Naive thymus-derived CD4-positive, alpha-beta T cell (primary cell): ENCODE measurements around the gene TBC1D16. TPM values are rescaled to one million over a fixed set of nuclear protein-coding genes. Genes with fewer than 3 reads are reported as not detected.
"Not testable (repeated sequence)": the region's sequence is repeated elsewhere in the genome, so short reads cannot be mapped to it uniquely, and the experiment has no call there.

ENCODE experiments used
- ATAC-seq: fragments of 150-1000 bp; cut with Tn5 transposase; 2 replicates; pipeline ENCODE4 v1.10.0; 2021; ENCODE audit warnings: mild to moderate bottlenecking, moderate library complexity
- CTCF ChIA-PET: fragments of 350-600 bp; sonication (Branson Sonifier 250); formaldehyde crosslinking; loops from one replicate; lab custom pipeline; 2021; ENCODE audit warnings: antibody characterized with exemption; lab: Charles Lee
- POLR2A ChIA-PET: fragments of 350-600 bp; sonication (Branson Sonifier 250); formaldehyde crosslinking; loops from one replicate; lab custom pipeline; 2021; ENCODE audit warnings: antibody characterized with exemption, inconsistent platforms; lab: Charles Lee
- DNase-seq, 9 donors: peaks; one replicate each; pipeline versions ENCODE4 v3.0.0 to v3.0.0-alpha.2; 2020 to 2022; ENCODE audit warnings: mixed read lengths in 1 of 9
- H3K27ac ChIP-seq: one replicate; pipeline ENCODE4 v1.7.0; 2013; ENCODE audit warnings: mild to moderate bottlenecking, low read depth, low read length, moderate library complexity
- H3K27me3 ChIP-seq, 2 donors: one replicate each; pipeline ENCODE4 v1.7.0; 2013; ENCODE audit warnings: low read length in 2 of 2, mild to moderate bottlenecking in 2 of 2, moderate library complexity in 2 of 2; ENCODE audit not compliant: control insufficient read depth in 2 of 2, insufficient read depth in 2 of 2
- H3K36me3 ChIP-seq, 3 experiments: 1 replicate in 2 of 3; 2 replicates in 1 of 3; pipeline ENCODE4 v1.7.0; 2013; ENCODE audit warnings: low read length in 3 of 3, mild to moderate bottlenecking in 3 of 3, moderate library complexity in 1 of 3; ENCODE audit not compliant: insufficient read depth in 3 of 3, control insufficient read depth in 2 of 3
- H3K4me1 ChIP-seq, 2 donors: one replicate each; pipeline ENCODE4 v1.7.0; 2013; ENCODE audit warnings: low read length in 2 of 2, mild to moderate bottlenecking in 2 of 2, moderate library complexity in 1 of 2; ENCODE audit not compliant: control insufficient read depth in 2 of 2, insufficient read depth in 2 of 2
- H3K4me3 ChIP-seq: 2 replicates; pipeline ENCODE4 v1.7.0; 2013; ENCODE audit warnings: mild to moderate bottlenecking, low read length
- H3K9me3 ChIP-seq, 3 experiments: 1 replicate in 2 of 3; 2 replicates in 1 of 3; pipeline ENCODE4 v1.7.0; 2013; ENCODE audit warnings: low read length in 3 of 3; ENCODE audit not compliant: control insufficient read depth in 2 of 3
- H3K27ac Mint-ChIP-seq, 9 donors: one replicate each; pipeline ENCODE4 v1.8.0; 2020 to 2022; ENCODE audit warnings: mixed read lengths in 9 of 9, mild to moderate bottlenecking in 8 of 9, moderate library complexity in 5 of 9, inconsistent platforms in 2 of 9
- H3K27me3 Mint-ChIP-seq, 5 donors: one replicate each; pipeline ENCODE4 v1.8.0; 2021 to 2022; ENCODE audit warnings: mixed read lengths in 5 of 5, mild to moderate bottlenecking in 1 of 5
- H3K36me3 Mint-ChIP-seq, 5 donors: one replicate each; pipeline ENCODE4 v1.8.0; 2020 to 2022; ENCODE audit warnings: mixed read lengths in 5 of 5, mild to moderate bottlenecking in 3 of 5, inconsistent platforms in 1 of 5
- H3K4me1 Mint-ChIP-seq, 7 donors: one replicate each; pipeline ENCODE4 v1.8.0; 2020 to 2022; ENCODE audit warnings: mixed read lengths in 7 of 7, mild to moderate bottlenecking in 3 of 7, inconsistent platforms in 1 of 7
- H3K4me3 Mint-ChIP-seq, 10 donors: one replicate each; pipeline ENCODE4 v1.8.0; 2020 to 2022; ENCODE audit warnings: mild to moderate bottlenecking in 10 of 10, mixed read lengths in 10 of 10, moderate library complexity in 6 of 10, inconsistent platforms in 2 of 10
- H3K9me3 Mint-ChIP-seq, 11 donors: one replicate each; pipeline ENCODE4 v1.8.0; 2020 to 2022; ENCODE audit warnings: mixed read lengths in 11 of 11, mild to moderate bottlenecking in 4 of 11, inconsistent platforms in 1 of 11, moderate library complexity in 1 of 11
- intact Hi-C, 2 donors: fragments of 100-400 bp; cut with micrococcal nuclease; formaldehyde crosslinking; loops; one replicate each; pipeline ENCODE4 v1.15.1; 2023
- polyA plus RNA-seq, 2 donors: library from polyadenylated mRNA; unstranded; fragments of 300-500 nt; fragmentation: Illumina TruSeq; gene quantifications; one replicate each; pipeline ENCODE4 v1.2.3, GENCODE V29; 2021
- total RNA-seq, 6 experiments: library from RNA in 5 of 6; stranded (reverse) in 5 of 6; gene quantifications; 1 replicate in 5 of 6; 2 replicates in 1 of 6; pipeline ENCODE4 v1.2.3 and lab custom pipeline; 2021 to 2026

The TBC1D16 gene
- total and polyA plus RNA-seq, 7 experiments from 2014 or later, result 0.44 to 2.5 (median 1.2) TPM

DNA sequence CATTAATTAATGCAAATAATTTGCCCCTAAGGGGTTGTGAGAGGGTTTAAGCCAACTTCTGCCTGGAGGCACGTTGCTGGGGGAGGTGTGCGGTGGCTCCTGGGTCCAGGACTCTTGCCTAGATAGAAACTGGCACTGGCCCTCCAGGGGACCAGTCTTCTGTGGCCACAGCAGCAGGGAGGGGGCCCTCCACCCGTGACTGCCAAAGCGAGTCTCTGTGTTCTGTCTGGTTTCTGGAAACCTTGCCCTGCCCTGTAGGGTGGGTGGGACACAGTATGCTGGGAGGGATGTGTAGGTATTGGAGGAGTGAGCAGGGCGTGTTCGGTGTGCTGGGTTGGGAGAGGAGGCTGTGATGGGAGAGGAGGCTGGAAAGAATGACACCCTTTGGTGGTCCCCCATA lies 78.8 kb downstream of the TBC1D16 start:
- DNase-seq, result no peak
- no peaks in the 10 kb centered on the region for H3K27me3 ChIP-seq

DNA sequence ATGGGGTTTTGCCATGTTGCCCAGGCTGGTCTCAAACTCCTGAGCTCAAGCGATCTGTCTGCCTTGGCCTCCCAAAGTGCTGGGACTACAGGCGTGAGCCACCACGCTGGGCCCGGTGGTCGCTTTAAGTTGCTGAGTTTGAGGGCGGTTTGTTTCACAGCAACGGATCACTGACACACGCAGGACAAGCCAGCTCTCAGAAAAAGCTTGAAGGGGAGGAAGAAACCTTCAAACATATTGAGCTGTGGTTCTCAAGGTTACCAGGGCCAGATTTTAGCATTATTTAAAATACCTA lies 79.3 kb downstream of the TBC1D16 start:
- peaks cover 0 to 22% (median 0%) of the 10 kb centered on the region in 5 donors for H3K27me3 Mint-ChIP-seq
- H3K27ac Mint-ChIP-seq, H3K4me3 ChIP-seq, intact Hi-C loops, H3K27me3 ChIP-seq, H3K9me3 Mint-ChIP-seq, POLR2A ChIA-PET, H3K27ac ChIP-seq, H3K36me3 Mint-ChIP-seq, H3K9me3 ChIP-seq, H3K4me3 Mint-ChIP-seq, H3K4me1 Mint-ChIP-seq, CTCF ChIA-PET, ATAC-seq, H3K36me3 ChIP-seq, H3K4me1 ChIP-seq: not testable (repeated sequence)
- peak in 1 of 9 donors; percentile 0 for DNase-seq

More for the DNA sequence above, 78.8 kb downstream of the TBC1D16 start:
- Mint-ChIP-seq H3K9me3 (peaks cover 0 to 3% (median 0%) of the 10 kb centered on the region in 11 donors), H3K36me3 (no peaks in the 10 kb centered on the region), H3K4me3 (no peak overlapping the region), H3K27me3 (peaks cover 0 to 22% (median 0%) of the 10 kb centered on the region in 5 donors), H3K27ac (no peak overlapping the region), H3K4me1 (peaks cover 0 to 5% (median 0%) of the 10 kb centered on the region in 7 donors)
- H3K4me3 ChIP-seq, result no peak overlapping the region
- no peak for ATAC-seq
- POLR2A ChIA-PET, result no interaction called here
- CTCF ChIA-PET, result no interaction called here
- no peaks in the 10 kb centered on the region for H3K4me1 ChIP-seq
- no peak overlapping the region for H3K27ac ChIP-seq
- H3K36me3 ChIP-seq, result no peaks in the 10 kb centered on the region
- no peaks in the 10 kb centered on the region for H3K9me3 ChIP-seq
- intact Hi-C loops, result no loop called here

DNA sequence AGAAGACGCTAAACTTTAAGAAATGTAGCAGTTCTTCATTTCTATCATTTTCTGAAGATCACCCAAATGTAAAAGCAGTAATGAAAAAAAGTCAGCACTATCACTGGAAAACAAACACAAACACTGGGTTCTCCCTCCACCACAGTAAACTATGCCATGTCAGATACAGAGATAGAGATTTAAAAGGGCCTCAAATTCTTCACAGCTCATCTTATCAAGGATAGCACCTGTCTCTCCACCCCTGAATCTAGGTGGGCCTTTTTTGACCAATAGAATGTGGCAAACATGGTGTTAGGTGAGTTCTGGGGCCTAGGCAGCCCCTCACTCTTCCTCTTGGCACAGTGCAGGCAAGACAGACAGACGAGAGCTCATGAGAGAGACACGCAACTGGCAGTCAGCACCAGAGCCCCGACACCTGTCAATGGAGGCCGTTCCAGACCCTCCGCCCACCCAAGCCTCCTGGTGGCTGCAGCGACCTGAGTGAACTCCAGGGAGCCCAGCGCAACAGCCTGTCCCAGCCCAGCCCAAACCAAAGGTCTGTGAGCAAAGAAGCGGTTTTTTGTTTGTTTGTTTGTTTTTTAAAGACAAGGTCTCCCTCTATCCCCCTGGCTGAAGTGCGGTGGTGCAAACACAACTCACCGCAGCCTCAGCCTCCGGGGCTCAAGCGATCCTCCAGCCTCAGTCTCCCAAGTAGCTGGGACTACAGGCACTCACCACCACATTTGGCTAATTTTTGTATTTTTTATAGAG lies 79.8 kb downstream of the TBC1D16 start:
- Histone ChIP-seq H3K4me1 (no peaks in the 10 kb centered on the region), H3K27ac (no peak overlapping the region), H3K9me3 (no peaks in the 10 kb centered on the region), H3K36me3 (no peaks in the 10 kb centered on the region), H3K27me3 (no peaks in the 10 kb centered on the region), H3K4me3 (no peak overlapping the region)
- H3K9me3 Mint-ChIP-seq, result no peaks in the 10 kb centered on the region
- H3K36me3 Mint-ChIP-seq, result no peaks in the 10 kb centered on the region
- ATAC-seq (no peak), DNase-seq (peak in 1 of 9 donors; percentile 0)
- CTCF ChIA-PET, result no interaction called here
- H3K4me1 Mint-ChIP-seq, result peaks cover 0 to 1% (median 0%) of the 10 kb centered on the region in 7 donors
- H3K27me3 Mint-ChIP-seq, result peaks cover 0 to 21% (median 0%) of the 10 kb centered on the region in 5 donors
- no peak overlapping the region for H3K4me3 Mint-ChIP-seq
- no peak overlapping the region for H3K27ac Mint-ChIP-seq
- intact Hi-C loops, result no loop called here
- POLR2A ChIA-PET, result no interaction called here

DNA sequence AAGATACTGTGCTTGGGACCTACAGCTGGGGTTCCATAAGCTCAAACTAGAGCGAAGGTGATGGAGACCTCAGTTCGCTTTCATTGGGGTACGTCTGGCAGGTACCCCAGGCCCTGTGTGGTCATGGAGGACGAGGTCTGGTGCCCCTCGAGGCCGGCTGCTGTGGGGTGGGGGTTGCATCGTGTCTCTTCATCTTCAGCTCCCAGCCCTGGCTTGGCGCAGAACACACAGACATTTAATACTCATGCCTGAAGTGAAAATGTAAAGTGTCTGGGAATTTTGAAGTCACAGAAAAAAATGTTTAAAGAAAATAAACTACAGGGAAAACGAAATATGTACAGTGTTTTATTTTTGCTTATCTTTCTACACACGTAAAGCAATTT lies 80.5 kb downstream of the TBC1D16 start:
- no peaks in the 10 kb centered on the region for H3K27me3 ChIP-seq
- Mint-ChIP-seq H3K4me3 (no peak overlapping the region), H3K27me3 (peaks cover 0 to 20% (median 0%) of the 10 kb centered on the region in 5 donors), H3K27ac (no peak overlapping the region), H3K36me3 (no peaks in the 10 kb centered on the region), H3K9me3 (no peaks in the 10 kb centered on the region), H3K4me1 (no peaks in the 10 kb centered on the region)
- DNase-seq (peak in 1 of 9 donors; percentile 1), ATAC-seq (no peak)
- no peaks in the 10 kb centered on the region for H3K36me3 ChIP-seq
- H3K27ac ChIP-seq, result no peak overlapping the region
- H3K9me3 ChIP-seq, result no peaks in the 10 kb centered on the region
- CTCF ChIA-PET, result no interaction called here
- intact Hi-C loops, result no loop called here
- no peak overlapping the region for H3K4me3 ChIP-seq
- POLR2A ChIA-PET, result no interaction called here
- H3K4me1 ChIP-seq, result no peaks in the 10 kb centered on the region

DNA sequence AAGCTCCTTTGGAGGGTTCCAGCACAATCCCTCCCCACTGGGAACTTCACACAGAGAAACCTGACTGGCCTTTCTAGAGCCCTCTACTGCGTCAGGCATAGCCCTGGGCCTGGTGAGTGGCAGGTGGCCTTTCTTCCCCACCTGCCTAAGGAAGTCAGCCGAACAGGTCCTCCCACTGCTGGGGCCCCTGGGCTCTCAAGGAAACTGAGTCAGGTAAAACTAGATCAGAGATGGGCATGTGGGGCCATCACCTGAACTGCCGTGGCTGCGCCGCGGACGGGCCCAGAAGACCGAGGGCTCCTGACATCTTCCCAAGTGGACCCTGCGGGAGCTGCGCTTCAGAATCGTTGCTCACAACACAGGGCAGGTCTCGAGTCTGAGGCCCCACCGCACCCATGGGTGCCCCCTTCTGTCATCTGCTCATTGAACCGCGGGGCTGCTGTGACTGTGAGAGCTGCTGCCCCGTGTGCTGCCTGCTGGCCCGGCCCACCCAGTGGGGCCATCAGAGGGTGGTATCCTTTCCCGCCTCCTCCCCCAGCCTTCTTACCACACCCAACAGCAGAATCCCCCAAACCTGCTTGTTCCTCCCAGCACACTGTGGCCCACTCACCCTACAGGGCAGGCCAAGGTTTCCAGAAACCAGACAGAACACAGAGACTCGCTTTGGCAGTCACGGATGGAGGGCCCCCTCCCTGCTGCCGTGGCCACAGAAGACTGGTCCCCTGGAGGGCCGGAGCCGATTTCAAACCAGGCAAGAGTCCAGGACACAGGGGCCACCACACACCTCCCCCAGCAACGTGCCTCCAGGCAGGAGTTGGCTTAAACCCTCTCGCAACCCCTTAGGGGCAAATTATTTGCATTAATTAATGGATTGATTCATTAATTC lies 81.1 kb downstream of the TBC1D16 start:
- POLR2A ChIA-PET, result interaction anchor here (0.7 kb wide), 1 partner anchor 136 kb away, joined by 3 read pairs; no protein-coding TSS in a partner anchor
- CTCF ChIA-PET, result interaction anchor here (1.2 kb wide), 1 partner anchor 13 kb away, joined by 3 read pairs; no protein-coding TSS in a partner anchor
- intact Hi-C loops, result no loop called here

GRCh38 chr17:79953335-79953734 lies 82.3 kb downstream of the TBC1D16 start:
- ATAC-seq (no peak), DNase-seq (no peak)
- CTCF ChIA-PET, result interaction anchor here (0.6 to 1.2 kb wide), 2 partner anchors 9 to 14 kb away, joined by 3 read pairs; no protein-coding TSS in a partner anchor
- no peak overlapping the region for H3K4me3 Mint-ChIP-seq
- H3K4me1 ChIP-seq, result no peaks in the 10 kb centered on the region
- H3K27me3 ChIP-seq, result no peaks in the 10 kb centered on the region
- no peaks in the 10 kb centered on the region for H3K9me3 Mint-ChIP-seq
- H3K27ac ChIP-seq, result no peak overlapping the region
- H3K27ac Mint-ChIP-seq, result no peak overlapping the region
- no peaks in the 10 kb centered on the region for H3K36me3 ChIP-seq
- H3K9me3 ChIP-seq, result no peaks in the 10 kb centered on the region
- H3K36me3 Mint-ChIP-seq, result no peaks in the 10 kb centered on the region
- POLR2A ChIA-PET, result interaction anchor here (0.5 to 0.7 kb wide), 2 partner anchors 10 to 135 kb away, joined by 3 read pairs; no protein-coding TSS in a partner anchor
- H3K27me3 Mint-ChIP-seq, result peaks cover 0 to 10% (median 0%) of the 10 kb centered on the region in 5 donors
- intact Hi-C loops, result no loop called here
- no peak overlapping the region for H3K4me3 ChIP-seq
- no peaks in the 10 kb centered on the region for H3K4me1 Mint-ChIP-seq

More for the DNA sequence above, 81.1 kb downstream of the TBC1D16 start:
- Histone ChIP-seq H3K27me3 (no peaks in the 10 kb centered on the region), H3K9me3 (no peaks in the 10 kb centered on the region), H3K4me1 (no peaks in the 10 kb centered on the region), H3K36me3 (no peaks in the 10 kb centered on the region), H3K27ac (no peak overlapping the region), H3K4me3 (no peak overlapping the region)
- ATAC-seq (no peak), DNase-seq (peak in 1 of 9 donors; percentile 2)
- Mint-ChIP-seq H3K27me3 (peaks cover 0 to 19% (median 0%) of the 10 kb centered on the region in 5 donors), H3K27ac (no peak overlapping the region), H3K4me3 (no peak overlapping the region), H3K4me1 (no peaks in the 10 kb centered on the region), H3K36me3 (no peaks in the 10 kb centered on the region), H3K9me3 (no peaks in the 10 kb centered on the region)
